ENCODE measurements around the gene MTUS2.

Gene MTUS2

DNA sequence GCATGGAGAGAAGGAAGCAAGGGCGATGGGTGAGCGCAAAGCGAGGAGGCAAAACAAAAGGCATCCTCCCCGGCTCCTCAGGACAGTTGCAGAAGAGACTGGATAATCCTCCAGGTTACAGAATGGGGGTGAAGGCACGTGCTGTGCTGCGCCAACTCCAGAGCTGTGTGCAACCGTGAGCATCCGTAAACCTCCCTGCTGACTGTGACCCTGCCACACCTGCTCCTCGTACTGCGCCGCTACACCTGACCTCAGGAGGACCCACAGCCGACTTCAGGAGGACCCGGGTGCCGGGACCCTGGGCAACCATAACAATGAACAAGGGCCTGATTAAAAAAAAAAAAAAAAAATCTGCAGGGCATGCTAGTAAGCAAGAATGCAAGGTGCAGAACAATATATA lies 706.6 kb downstream of the MTUS2 start:
- DNase-seq (ENCODE audit: low spot score), result no peak

- no peak for DNase-seq (ENCODE audit: low spot score)
These were observed 707.4 kb downstream of the MTUS2 start for GRCh38 chr13:29527511-29527910.

DNA sequence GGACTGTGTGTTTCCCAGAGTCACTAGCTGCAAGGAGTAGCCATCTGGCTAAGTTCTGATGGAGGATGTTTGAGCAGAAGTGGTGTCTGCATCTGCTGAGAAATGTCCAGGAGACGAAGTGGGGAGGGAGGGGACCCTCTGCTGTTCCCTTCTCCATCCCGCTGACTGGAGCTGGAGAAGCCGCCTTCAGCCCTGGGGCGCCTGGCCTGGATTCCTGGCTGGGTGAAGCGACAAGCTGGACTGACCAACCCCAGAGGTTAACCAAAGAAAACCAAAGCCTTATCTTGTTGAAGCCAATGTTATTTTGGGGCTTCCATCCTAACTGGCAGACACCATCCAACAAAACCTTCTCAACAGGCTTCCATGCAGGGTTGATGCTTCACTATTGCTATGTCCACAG lies 707.8 kb downstream of the MTUS2 start:
- DNase-seq (ENCODE audit: low spot score), result no peak

- DNase-seq (ENCODE audit: low spot score), result no peak
These were observed 709.6 kb downstream of the MTUS2 start for GRCh38 chr13:29529754-29530153.

GRCh38 chr13:29530901-29531300 lies 710.8 kb downstream of the MTUS2 start:
- no peak for DNase-seq (ENCODE audit: low spot score)

DNA sequence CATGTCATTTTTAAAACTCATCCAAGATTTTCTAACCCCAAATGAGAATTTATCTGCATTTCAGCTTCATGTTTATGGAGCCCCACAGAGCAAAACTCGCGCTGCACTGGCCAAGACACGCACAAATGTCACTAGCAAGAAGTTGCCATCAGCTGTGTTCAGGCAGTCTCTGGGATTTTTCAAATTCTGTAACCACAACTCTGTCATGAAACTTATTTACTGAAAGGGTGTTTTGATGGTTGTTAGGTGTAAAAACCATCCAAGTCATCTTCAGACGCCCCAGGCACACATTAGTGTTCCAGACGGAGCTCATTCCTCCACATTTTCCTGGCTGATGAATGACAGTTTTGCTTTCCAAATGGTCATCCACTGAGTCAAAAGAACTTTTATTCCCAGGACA lies 712.0 kb downstream of the MTUS2 start:
- no peak for DNase-seq (ENCODE audit: low spot score)

GRCh38 chr13:29532821-29533220 lies 712.7 kb downstream of the MTUS2 start:
- no peak for DNase-seq (ENCODE audit: low spot score)

- DNase-seq (ENCODE audit: low spot score), result no peak
These were observed 713.9 kb downstream of the MTUS2 start for GRCh38 chr13:29534083-29534482.

GRCh38 chr13:29535663-29536655 lies 715.8 kb downstream of the MTUS2 start:
- DNase-seq (ENCODE audit: low spot score), result no peak

GRCh38 chr13:29536853-29537252 lies 716.7 kb downstream of the MTUS2 start:
- no peak for DNase-seq (ENCODE audit: low spot score)

DNA sequence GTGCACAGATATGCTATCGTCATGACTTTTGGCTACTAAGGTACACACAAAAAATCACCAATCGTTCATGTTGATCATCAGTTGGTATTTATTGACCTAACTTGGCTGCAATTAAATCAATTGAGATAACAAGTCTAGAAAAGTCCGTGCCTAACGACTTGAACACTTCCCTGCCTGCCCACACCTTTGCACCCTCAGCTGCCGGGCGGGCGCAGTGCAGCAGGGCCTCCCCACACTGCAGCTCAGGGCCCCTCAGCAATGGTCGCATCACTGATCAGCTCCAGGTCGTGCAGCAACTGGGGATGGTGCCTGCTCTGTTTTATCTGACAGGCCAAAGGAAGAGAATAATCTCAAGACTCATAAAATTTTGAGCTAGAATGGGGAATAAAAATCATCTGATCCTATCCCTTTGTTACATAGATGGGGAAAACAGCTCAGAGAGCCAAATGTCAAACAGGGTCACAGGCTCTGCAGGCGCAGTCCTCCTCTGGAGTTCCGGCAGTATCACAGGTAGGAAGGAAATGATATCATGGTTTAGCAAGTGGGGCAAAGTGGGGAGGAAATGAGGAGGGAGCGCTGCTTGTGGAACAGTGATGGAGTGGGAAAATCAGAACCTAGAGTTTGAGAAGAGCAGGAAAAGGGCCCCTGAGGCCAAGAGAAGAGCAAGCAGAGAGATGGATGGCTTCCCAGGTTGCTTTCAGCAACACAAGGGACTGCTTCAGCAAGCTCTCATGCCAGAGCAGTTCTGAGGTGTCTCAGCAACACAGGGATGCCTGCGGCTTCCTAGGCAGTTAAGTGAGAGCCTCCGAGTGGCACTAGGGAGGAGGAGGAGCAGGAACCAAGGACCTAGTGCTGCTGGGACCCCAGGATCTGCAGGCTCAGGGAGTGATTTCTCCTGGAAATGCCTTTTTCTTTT lies 717.9 kb downstream of the MTUS2 start:
- no peak for DNase-seq (ENCODE audit: low spot score)

- no peak for DNase-seq (ENCODE audit: low spot score)
These were observed 718.5 kb downstream of the MTUS2 start for GRCh38 chr13:29538652-29539040.

GRCh38 chr13:29539856-29540255 lies 719.7 kb downstream of the MTUS2 start:
- DNase-seq (ENCODE audit: low spot score), result no peak

DNA sequence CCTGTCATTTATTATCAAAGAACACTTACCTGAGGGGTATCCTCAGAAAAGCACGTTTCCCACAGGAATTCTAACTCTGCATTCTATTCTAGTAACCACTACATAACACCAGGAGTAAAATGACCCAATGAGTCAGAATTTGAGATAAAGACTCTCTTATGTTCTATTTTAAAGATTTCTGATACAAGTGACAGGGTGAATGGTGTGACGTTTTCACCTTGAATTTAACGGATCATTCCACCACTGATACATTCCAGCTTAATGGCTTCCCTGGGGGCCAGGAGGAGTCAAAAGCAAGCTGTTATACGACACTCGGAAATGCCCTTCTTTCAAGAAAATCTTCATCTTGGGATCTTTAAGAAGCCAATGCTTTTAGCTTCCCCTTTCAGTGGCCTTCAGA lies 720.2 kb downstream of the MTUS2 start:
- DNase-seq (ENCODE audit: low spot score), result no peak

DNA sequence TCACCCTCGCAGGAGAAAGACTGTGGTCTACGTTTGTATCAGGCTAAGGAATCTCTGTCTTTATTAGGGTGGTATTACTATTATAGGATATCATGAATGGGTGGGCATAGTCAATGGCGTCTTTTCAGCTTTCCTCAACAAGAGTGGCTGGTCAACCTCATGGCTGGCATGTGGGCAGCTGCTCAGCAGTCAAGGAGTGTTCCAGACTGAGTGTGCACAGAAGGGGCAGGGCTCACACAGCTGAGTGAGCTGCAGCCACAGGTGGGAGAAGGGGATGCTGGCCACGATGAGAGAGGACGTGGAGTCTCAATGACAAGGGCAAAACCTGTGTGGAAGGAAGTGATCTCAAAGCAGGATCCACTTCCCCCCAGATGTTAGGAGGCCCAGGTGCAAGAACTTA lies 720.7 kb downstream of the MTUS2 start:
- no peak for DNase-seq (ENCODE audit: low spot score)

DNA sequence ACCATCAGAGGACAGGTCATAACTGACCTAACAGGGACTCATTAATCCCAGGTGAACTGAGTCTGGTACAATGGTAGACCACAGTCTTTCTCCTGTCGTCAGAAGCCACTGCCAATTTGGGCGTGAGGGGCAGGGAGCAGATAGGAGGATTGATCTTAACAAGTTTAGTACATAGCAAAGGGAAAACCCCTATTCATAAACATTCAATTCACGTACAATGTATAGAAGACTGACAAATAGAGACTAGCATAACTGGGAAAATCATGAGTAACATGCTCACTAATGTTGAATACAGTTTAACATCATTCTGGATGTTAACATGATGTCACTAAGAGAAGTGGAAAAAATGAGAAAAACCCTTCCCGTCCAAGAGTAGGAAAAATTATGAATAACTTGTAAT lies 721.3 kb downstream of the MTUS2 start:
- DNase-seq (ENCODE audit: low spot score), result no peak

DNA sequence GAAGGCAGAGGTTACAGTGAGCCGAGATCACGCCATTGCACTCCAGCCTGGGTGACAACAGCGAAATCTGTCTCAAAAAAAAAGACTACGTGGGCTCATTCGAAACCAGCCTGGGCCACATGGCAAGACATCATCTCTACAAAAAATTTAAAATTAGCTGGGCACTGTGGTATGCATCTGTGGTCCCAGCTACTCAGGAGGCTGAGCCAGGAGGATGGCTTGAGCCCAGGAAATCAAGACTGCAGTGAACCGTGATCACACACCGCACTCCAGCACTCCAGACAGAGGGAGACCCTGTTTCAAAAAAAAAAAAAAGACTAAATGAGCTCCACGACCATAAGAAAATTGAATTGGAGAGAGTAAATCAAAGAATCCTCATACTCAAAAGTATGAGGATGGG lies 722.2 kb downstream of the MTUS2 start:
- no peak for DNase-seq (ENCODE audit: low spot score)

DNA sequence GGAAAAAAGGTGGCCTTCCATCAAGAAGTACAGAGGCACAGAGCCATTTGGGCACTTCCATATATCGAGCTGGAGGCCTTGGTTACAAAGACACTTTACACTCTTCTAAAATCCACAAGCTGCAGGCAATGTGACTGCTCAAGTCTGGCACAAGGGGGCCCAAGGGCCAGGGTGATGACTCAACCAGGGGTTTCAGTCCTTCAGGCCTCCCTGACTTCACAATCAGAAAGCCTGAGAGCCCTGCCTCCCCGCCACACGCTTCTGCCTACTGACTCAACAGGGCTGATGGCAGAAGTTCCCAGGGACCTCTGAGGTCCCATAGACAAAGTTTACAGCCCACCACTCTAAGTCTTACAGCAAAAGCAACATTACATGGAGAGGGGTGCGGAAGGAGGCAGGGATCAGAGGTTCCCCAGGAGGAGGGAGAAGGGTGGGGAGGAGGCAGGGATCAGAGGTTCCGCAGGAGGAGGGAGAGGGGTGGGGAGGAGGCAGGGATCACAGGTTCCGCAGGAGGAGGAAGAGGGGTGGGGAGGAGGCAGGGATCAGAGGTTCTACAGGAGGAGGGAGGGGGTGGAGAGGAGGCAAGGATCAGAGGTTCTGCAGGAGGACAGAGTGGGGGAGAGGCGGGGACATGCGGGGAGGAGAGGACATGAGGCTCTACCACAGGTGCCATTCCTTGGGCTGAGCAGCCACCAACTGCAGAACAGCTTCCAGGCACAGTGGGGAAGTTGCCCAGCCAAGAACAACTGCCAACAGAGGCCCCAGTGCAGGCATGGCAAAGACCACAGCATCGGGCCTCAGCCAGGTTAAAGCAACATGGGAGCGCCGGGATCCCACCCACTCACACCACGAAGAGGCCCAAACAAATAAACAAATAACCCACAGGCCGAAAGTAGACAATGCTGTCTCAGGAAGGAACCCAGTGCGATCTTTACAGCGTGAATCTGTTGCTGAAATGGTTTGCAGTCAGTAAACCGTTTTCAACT lies 723.4 kb downstream of the MTUS2 start:
- DNase-seq (ENCODE audit: low spot score), result no peak

DNA sequence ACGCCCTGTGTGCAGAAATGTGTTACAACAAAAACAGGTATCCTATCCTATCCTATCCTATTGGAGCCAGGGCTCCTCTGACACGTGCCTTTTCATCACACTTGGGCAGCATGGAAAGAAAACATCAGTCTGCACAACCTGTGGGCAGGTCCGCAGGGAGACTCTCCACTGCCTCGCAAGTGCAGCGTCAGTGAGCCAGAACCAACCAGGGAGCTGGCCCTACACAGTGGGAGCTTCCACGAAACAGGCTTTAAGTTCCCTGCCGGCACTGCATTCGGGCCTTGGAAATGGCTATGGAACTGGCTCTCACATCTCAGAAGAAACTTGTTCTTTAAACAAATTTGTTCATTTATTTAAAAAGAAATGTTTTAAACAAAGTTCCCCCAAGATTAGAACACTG lies 725.8 kb downstream of the MTUS2 start:
- DNase-seq (ENCODE audit: low spot score), result no peak

DNA sequence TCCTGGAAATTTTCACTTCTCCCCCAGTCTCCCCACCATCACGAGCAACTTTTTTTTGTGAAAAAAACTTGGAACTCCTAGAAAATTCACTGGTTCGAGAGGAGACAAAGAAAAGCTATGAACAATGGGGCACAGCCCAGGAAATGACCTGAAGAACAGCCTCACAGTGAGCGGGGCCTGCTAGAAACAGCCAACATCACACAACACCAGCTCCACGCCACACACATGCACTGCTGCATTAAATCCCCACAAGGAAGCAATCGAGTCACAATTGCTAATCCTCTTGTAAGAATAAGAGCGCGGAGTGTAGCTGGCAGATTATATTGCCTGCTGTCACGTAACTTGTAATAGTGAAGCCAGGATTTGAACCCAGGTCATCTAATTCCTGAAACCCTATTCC lies 726.5 kb downstream of the MTUS2 start:
- no peak for DNase-seq (ENCODE audit: low spot score)

DNA sequence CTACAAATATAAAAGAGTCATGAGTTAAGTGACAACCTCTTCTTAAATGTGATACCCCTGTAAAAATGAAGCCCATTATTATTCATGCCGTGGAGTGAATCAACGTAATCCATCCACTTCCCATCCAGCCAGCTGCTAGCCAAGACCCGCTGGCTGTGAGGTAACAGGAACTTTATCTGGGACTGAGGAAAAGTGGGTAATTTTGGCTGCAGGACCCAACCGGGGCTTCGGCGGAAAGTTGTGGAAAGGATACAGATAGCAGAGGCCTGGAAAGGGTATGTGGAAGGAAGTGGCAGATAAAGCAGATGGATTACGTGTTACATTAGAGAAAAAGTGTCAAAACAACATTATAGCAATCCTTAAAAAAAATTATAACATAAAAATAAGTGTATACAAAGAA lies 727.0 kb downstream of the MTUS2 start:
- no peak for DNase-seq (ENCODE audit: low spot score)

GRCh38 chr13:29548722-29549121 lies 728.6 kb downstream of the MTUS2 start:
- no peak for DNase-seq (ENCODE audit: low spot score)
